Measurements from ENCODE around the gene PHYHD1.

DNA sequence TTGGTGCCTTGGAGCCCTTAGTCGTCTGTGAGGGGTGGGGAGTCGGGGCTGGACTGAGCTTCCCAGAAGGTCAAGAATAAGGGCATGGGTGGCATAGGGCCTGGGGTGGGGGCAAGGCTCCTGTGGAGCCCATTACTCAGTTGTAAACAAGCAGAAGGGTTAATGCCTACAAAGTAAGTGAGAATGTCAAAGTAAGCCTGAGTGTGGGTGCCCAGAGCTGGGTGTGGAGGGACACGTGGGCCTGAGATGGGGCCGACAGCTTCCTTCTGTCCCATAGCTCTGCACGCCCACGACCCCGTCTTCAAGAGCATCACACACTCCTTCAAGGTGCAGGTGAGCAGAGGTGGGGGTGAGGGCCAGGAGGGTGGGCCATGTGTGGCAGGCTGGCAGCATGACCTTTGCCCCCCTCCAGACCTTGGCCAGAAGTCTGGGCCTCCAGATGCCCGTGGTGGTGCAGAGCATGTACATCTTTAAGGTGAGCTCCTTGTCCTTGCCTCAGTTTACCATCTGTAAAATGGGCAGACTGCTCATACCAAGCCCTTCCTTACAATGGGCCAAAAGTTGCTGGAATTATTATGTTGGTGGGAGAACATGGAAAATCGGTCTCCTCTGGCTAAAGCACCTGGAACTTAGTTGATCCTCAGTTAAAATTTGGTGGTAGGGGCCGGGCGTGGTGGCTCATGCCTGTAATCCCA, 15.5 kb downstream of the PHYHD1 start:
- no peak for TF ChIP-seq POLR2A (IDR thresholded peaks at IDR 0.05)
- TF ChIP-seq, protein P1, sequence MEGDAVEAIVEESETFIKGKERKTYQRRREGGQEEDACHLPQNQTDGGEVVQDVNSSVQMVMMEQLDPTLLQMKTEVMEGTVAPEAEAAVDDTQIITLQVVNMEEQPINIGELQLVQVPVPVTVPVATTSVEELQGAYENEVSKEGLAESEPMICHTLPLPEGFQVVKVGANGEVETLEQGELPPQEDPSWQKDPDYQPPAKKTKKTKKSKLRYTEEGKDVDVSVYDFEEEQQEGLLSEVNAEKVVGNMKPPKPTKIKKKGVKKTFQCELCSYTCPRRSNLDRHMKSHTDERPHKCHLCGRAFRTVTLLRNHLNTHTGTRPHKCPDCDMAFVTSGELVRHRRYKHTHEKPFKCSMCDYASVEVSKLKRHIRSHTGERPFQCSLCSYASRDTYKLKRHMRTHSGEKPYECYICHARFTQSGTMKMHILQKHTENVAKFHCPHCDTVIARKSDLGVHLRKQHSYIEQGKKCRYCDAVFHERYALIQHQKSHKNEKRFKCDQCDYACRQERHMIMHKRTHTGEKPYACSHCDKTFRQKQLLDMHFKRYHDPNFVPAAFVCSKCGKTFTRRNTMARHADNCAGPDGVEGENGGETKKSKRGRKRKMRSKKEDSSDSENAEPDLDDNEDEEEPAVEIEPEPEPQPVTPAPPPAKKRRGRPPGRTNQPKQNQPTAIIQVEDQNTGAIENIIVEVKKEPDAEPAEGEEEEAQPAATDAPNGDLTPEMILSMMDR (IDR thresholded peaks at IDR 0.05) = no peak
